ENCODE results near the gene ATP1B3.
"Not testable (repeated sequence)": the region's sequence is repeated elsewhere in the genome, so short reads cannot be mapped to it uniquely, and the experiment has no call there.

ATP1B3 gene

DNA sequence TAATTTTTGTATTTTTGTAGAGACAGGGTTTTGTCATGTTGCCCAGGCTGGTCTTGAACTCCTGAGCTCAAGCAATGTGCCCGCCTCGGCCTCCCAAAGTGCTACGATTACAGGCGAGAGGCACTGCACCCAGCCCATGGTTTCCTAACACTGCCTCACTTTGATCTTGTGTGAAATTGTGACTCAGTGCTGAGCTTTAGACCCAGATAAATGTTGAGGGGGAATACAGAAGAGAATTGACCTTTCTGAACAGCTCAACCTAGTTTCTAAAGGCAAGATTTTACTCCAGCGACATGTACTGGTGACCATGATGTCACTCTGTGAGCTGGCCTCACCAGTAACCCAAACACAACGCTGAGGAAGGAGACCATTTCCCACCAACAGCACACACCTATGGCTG is 73.5 kb downstream of the ATP1B3 start:
- DNase-seq = no peak

DNA sequence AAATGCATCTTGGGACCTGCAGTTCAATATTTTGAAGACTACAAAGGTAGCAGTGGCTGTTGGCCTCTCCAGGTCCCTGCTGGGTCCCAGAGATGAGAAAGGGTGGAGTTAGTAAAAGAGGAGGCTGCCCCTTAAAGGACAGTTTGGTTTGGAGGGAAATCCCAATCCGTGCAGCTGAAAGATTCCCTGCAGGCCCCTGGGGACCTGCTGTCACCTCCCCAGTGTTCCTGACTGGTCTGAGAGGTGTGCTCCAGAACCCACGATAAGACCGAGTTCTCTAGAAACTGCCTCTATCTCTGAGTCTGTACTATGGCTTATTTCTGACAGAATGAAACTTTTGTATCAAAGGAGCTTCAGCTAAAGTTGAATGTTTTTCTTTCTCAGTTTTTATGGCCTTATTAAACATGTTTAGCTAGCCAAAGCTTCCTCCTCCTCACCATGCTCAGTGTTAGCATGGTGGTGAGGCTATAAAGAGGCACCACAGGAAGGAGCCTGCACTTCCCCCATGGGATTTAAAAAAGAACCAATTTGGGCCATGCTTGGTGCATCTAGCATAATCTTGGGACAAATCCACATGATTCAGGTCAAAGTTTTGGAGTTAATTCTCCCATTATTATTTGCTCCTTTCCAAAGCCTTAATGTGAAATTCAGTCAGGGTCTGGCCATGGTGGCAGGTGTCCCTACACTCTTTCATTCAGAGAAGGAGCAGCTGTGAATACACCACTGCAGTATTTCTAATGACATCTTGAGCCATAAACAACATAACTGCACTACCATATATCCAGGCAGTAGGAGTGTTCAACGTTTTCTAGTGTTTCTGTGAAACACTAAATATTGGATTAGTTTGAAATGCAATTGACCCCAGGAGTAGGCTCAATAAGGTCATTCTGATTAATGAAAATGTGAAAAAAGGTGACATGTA is 74.4 kb downstream of the ATP1B3 start:
- no peak for DNase-seq

DNA sequence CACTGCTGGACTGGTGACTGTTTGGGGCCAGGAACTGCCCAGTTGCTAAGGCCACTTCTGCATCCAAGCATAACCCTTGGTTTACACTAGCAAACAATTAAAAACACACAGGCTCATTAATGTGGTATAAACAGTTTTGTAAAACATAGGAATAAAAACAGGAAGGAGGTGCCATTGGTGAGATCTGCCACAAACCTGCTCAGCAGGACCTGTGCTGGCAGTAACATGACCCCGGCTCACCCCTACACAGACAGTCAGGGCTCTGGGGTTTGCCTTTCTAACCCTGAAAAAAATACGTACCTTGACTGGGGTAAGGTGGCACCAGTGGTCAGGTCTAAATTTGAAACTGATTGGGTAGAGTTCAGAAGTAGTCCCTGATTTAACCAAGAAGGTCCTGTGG is 76.2 kb downstream of the ATP1B3 start:
- no peak for DNase-seq

DNA sequence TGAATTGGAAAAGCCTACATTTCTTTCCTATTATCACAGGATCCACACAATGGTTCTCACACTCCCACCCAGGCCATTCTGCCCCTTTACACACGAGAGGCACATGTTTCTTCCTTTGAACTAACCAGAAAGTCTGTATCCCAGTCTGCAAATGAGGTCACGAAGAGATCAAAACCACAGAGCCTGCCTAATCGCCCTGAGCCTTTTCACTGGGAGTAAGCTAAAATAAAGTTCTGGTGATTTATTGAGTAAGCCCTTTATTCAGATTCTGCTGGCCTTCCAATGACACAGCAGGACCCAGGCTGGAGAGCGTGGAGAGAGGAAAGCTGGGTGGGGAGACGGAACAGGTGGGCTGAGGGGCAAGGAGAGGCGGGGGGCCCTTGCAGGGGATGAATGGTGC is 78.7 kb downstream of the ATP1B3 start:
- DNase-seq = no peak

DNA sequence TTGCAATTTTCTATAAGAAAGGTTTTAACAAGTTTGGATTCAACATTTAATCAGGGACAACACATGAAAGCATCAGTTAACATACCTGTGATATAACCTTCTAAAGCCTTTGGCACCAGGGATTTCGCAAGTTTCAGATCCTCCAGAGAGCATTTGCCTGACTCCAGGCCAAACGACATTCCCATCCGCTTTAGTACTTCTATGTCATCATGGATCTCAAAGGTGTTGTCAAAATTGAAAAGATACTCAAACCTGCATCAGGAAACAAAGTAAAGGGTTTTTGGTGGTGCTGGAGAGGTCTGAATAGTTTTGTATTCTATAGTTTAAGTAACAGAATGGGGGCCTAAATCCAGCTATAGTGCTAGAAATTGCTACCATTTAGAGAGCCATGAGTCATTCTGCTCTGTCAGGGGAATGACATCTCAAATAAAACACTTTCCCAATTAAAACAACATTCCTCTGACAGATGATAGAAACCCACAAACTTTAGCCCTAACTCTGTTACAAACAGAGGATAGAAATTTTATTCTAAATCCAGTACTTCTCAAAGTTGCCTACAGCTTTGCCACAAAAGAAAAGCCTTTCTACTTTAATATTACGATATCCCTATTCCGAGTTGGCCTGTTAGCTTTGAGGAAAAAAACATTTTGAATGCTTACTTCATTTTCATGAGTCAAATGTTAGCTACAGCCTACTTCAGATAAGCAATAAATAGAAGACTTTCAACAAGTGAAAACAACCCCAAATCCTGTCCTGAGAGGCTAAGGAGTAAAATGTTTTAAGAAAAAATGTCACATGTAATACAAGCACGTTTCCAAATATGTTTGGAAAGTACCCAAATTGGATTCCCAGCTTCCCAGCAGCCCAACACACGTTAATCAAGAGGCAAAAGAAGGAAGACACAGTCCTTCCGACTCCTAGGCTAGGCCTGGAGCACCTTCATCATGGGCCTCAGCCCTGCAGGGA is 83.4 kb downstream of the ATP1B3 start:
- no peak for DNase-seq

DNA sequence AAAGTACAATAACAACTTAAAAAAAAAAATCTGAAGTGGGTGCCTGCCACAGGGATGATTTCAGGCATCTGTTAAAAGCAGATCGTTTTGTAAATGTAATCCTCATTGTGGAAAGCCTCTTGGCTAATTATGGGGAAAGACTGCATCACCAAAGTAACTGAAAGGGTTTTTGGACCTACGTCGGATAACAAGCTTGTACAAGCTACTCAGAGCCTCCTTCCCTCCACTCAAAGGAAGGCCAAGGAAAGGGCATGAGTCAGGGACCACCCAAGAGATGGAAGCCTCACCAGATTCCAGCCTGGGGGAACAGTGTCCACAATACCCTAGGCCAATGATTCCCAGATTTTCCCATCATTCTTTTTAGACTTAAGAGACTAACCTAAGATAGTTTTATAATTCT is 84.3 kb downstream of the ATP1B3 start:
- DNase-seq = no peak

DNA sequence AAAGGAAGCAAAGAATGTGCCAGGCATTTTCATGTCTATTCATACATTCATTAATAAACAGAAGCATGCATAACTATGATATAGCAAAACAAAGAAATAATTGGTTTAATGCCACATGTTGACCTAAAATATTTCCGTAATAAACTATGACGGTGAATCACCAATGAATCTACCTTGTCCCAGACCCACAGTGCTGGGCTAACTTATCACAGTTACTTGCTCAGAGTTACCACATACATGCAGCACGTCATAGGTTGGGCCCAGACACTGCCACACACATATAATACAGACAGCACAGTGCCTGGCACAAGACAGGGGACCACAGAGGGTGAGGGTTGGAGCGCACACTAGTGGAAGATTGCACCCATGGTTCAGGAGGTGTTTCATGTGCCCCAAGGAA is 86.9 kb downstream of the ATP1B3 start:
- DNase-seq = no peak

DNA sequence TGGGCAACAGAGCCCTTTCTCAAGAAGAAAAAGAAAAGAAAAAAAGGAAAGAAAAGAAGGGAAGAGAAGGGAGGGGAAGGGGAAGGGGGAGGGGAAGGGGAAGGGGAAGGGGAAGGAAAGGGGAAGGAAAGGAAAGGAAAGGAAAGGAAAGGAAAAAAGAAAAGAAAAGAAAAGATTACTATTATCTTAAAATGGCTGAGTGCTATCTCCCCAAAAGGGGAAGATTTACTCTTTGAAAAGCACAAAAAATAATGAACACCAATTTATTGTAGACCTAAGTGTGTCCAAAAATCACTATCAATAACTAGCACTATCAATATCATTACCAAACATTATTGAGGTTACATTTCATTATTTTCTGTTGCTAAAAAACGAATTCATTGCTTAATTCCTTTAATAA is 89.0 kb downstream of the ATP1B3 start:
- no peak for DNase-seq

DNA sequence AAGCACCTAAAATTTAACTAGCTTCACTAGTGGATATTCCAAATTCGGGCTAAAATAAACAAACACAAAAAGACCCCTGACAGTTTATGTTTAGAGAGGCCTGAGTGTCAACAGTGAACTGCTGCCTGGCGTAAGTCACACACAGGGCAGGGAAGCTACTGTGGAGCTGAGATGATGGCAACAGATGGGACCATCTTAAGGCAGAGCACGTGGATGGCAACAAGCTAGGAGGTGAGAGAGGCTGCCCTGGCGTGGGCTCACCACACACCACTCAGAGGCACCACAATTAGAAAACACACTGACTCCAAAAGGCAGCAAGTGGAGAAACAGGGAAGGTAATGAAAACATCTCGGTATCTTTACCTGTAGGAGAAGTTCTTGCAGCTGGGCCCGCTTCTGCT is 93.3 kb downstream of the ATP1B3 start:
- DNase-seq = no peak

DNA sequence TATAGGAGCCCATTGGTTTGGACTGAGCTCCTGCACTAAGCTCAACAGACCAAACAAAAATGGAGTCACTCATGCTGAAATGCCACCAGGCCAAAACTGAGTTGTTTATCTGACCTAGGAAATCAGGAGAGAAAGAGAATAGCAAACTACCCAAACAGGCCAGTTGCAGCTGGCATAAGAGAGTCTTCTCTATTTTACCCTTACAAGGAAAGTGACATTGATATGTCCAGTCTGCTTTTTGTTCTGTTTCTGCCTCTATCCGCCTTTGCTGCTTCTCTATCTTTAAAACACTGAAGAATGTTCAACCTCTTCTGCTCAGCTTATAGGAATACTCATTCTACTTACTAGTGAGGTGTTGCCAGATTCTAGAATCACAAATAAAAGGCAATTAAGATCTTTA is 95.1 kb downstream of the ATP1B3 start:
- no peak for DNase-seq

DNA sequence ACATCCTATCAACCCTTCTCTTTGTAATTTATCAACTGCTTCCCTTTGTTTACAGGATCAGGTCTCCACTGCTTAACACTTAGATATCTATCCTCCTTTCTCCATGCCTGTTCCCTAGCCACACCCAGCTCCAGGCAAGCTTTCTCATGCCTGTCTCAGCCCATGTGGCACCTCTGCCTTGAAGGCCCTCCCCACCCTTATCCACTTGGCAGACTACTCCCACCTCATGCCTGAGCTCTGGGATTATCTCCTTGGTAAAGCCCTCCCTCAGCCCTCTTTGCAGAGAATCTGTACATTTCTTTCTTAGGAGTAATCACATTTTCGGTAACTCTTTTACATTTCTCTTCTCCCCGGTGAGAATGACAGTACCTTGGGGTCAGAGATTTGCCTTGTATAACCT is 96.0 kb downstream of the ATP1B3 start:
- DNase-seq = no peak

DNA sequence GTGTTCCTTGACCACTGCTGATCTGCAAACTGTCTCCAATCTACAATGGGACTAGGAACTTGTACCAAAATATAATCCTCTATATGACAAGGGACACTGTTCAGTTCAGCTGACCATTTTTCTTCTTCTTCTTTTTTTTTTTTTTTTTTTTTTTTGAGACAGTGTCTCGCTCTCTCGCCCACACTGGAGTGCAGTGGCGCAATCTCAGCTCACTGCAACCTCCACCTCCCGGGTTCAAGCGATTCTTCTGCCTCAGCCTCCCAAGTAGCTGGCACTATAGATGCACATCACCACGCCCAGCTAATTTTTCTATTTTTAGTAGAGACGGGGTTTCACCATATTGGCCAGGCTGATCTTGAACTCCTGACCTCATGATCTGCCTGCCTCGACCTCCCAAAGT is 98.3 kb downstream of the ATP1B3 start:
- DNase-seq = not testable (repeated sequence)

All from hematopoietic multipotent progenitor cell treated with erythropoietin and hydrocortisone succinate and interleukin-3 and kit ligand, for 6 days (in vitro differentiated cells).